ENCODE results near the gene HSPA9. TPM values are rescaled to one million over a fixed set of nuclear protein-coding genes. Genes with fewer than 3 reads are reported as not detected.

HSPA9 gene
- total and polyA plus RNA-seq, 2 donors (not counting 1 experiment from before 2014, with no cell fraction given), result 66.5 to 139 TPM

Small RNA genes lying within 50 kb of the gene (small RNA-seq; reads per million reads assigned to genes)
- gene RF00154 (ENCODE audit: insufficient read length, low read depth, low replicate concordance) (3.0 reads per million, percentile 45 among the genes with 10 or more reads in this experiment), gene RF01210 (ENCODE audit: insufficient read length, low read depth, low replicate concordance) (not detected), gene SNORD63 (ENCODE audit: insufficient read length, low read depth, low replicate concordance) (2,999 reads per million, percentile 99 among the genes with 10 or more reads in this experiment)

Other genes with a start within 250 kb of the HSPA9 start
- not detected in 2 replicates for gene CDC25C, start 243.6 kb downstream of the HSPA9 start, total RNA-seq
- gene CDC25C, start 243.6 kb downstream of the HSPA9 start, polyA plus RNA-seq, result 0.03 TPM in 1 of 2 replicates, not detected in the other
- gene FAM53C, start 237.1 kb downstream of the HSPA9 start, total RNA-seq, result 29.3 and 29.8 TPM in 2 replicates
- 44.9 and 62.9 TPM in 2 replicates for gene FAM53C, start 237.1 kb downstream of the HSPA9 start, polyA plus RNA-seq
- 99.9 and 110 TPM in 2 replicates for gene KDM3B, start 222.7 kb downstream of the HSPA9 start, total RNA-seq
- 41.8 and 59.8 TPM in 2 replicates for gene KDM3B, start 222.7 kb downstream of the HSPA9 start, polyA plus RNA-seq
- gene REEP2, start 136.3 kb downstream of the HSPA9 start, total RNA-seq, result 0.20 and 0.44 TPM in 2 replicates
- not detected in 2 replicates for gene REEP2, start 136.3 kb downstream of the HSPA9 start, polyA plus RNA-seq
- 12.9 and 13.7 TPM in 2 replicates for gene EGR1, start 109.9 kb downstream of the HSPA9 start, total RNA-seq
- 80.6 and 212 TPM in 2 replicates for gene EGR1, start 109.9 kb downstream of the HSPA9 start, polyA plus RNA-seq
- gene ETF1, start 32.2 kb downstream of the HSPA9 start, total RNA-seq, result 50.5 and 50.8 TPM in 2 replicates
- 10.2 and 51.9 TPM in 2 replicates for gene ETF1, start 32.2 kb downstream of the HSPA9 start, polyA plus RNA-seq
- 75.9 and 96.0 TPM in 2 replicates for gene CTNNA1, start 178.0 kb upstream of the HSPA9 start, total RNA-seq
- 15.9 and 22.7 TPM in 2 replicates for gene CTNNA1, start 178.0 kb upstream of the HSPA9 start, polyA plus RNA-seq